ENCODE measurements around the gene ARHGAP32.

- no peak for TF ChIP-seq CTCF (conservative IDR thresholded peaks at IDR 0.05 in 1 of 2, IDR thresholded peaks at IDR 0.05 in 1 of 2; ENCODE audit: low read depth in 1 of 2, low read length in 2 of 2)
- no peak for TF ChIP-seq EZH2 (IDR thresholded peaks at IDR 0.05; ENCODE audit: low read length, missing control alignments)
These were observed 36.4 kb downstream of the ARHGAP32 start for GRCh38 chr11:129155745-129156144.

Data from fibroblast of lung (primary cell).